ENCODE results near the gene SENP6.
"Not testable (repeated sequence)": the region's sequence is repeated elsewhere in the genome, so short reads cannot be mapped to it uniquely, and the experiment has no call there.

Gene SENP6

DNA sequence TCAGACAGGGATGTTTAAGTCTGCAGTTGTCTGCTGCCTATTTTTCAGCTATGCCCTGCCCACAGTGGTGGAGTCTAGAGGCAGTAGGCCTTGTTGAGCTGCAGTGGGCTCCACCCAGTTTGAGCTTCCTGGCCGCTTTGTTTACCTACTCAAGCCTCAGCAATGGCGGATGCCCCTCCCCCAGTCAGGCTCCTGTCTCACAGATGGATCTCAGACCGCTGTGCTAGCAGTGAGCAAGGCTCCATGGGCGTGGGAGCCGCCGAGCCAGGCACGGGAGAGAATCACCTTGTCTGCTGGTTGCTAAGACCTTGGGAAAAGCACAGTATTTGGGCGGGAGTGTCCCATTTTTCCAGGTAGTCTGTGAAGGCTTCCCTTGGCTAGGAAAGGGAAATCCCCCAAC lies 86.3 kb downstream of the SENP6 start:
- peaks cover 12 to 24% (median 14%) of the 10 kb centered on the region in 5 donors for H3K36me3 ChIP-seq (ENCODE audit: control insufficient read depth in 5 of 5, insufficient read depth in 5 of 5, low read length in 5 of 5)
- H3K9ac ChIP-seq (ENCODE audit: low read length in 5 of 5); H3K4me3 ChIP-seq (ENCODE audit: low read depth in 1 of 5, low read length in 5 of 5); H3K27me3 ChIP-seq (ENCODE audit: control insufficient read depth in 5 of 5, insufficient read depth in 4 of 5, low read length in 5 of 5); H3K4me1 ChIP-seq (ENCODE audit: control insufficient read depth in 5 of 5, insufficient read depth in 5 of 5, low read length in 5 of 5); H3K27ac ChIP-seq (ENCODE audit: low read depth, low read length); H3K9me3 ChIP-seq (ENCODE audit: control insufficient read depth in 5 of 5, low read length in 5 of 5): not testable (repeated sequence)

- Histone ChIP-seq H3K36me3 (ENCODE audit: control insufficient read depth in 5 of 5, insufficient read depth in 5 of 5, low read length in 5 of 5) (peaks cover 12 to 25% (median 16%) of the 10 kb centered on the region in 5 donors), H3K27ac (ENCODE audit: low read depth, low read length) (no peak overlapping the region), H3K9ac (ENCODE audit: low read length in 5 of 5) (no peak overlapping the region), H3K4me1 (ENCODE audit: control insufficient read depth in 5 of 5, insufficient read depth in 5 of 5, low read length in 5 of 5) (peaks cover 0 to 7% (median 0%) of the 10 kb centered on the region in 5 donors), H3K4me3 (ENCODE audit: low read depth in 1 of 5, low read length in 5 of 5) (no peak overlapping the region), H3K27me3 (ENCODE audit: control insufficient read depth in 5 of 5, insufficient read depth in 4 of 5, low read length in 5 of 5) (no peaks in the 10 kb centered on the region), H3K9me3 (ENCODE audit: control insufficient read depth in 5 of 5, low read length in 5 of 5) (no peaks in the 10 kb centered on the region)
Observed at GRCh38 chr6:75689576-75689975, 87.9 kb downstream of the SENP6 start.

DNA sequence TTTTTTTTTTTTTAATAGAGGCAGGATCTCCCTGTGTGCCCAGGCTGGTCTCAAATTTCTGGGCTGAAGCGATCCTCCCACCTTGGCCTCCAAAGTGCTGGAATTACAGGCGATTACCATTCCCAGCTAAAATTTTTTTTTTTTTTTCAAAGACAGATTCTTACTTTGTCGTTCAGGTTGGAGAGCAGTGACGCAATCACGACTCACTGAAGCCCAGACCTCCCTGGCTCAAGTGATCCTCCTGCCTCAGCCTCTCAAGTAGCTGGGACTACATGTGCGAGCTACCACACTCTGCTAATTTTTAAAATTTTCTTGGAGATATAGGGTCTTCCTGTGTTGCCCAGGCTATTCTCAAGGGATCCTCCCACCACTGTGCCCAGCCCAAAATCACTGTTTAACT lies 89.3 kb downstream of the SENP6 start:
- H3K36me3 ChIP-seq (ENCODE audit: control insufficient read depth in 5 of 5, insufficient read depth in 5 of 5, low read length in 5 of 5), result peaks cover 13 to 25% (median 16%) of the 10 kb centered on the region in 5 donors
- no peak overlapping the region for H3K4me3 ChIP-seq (ENCODE audit: low read depth in 1 of 5, low read length in 5 of 5)

GRCh38 chr6:75693534-75693933 lies 91.9 kb downstream of the SENP6 start:
- no peak overlapping the region for H3K9ac ChIP-seq (ENCODE audit: low read length in 5 of 5)
- H3K27me3 ChIP-seq (ENCODE audit: control insufficient read depth in 5 of 5, insufficient read depth in 4 of 5, low read length in 5 of 5), result no peaks in the 10 kb centered on the region
- no peaks in the 10 kb centered on the region for H3K9me3 ChIP-seq (ENCODE audit: control insufficient read depth in 5 of 5, low read length in 5 of 5)
- H3K4me3 ChIP-seq (ENCODE audit: low read depth in 1 of 5, low read length in 5 of 5), result no peak overlapping the region
- H3K27ac ChIP-seq (ENCODE audit: low read depth, low read length), result no peak overlapping the region
- peaks cover 16 to 36% (median 24%) of the 10 kb centered on the region in 5 donors for H3K36me3 ChIP-seq (ENCODE audit: control insufficient read depth in 5 of 5, insufficient read depth in 5 of 5, low read length in 5 of 5)
- peaks cover 0 to 7% (median 0%) of the 10 kb centered on the region in 5 donors for H3K4me1 ChIP-seq (ENCODE audit: control insufficient read depth in 5 of 5, insufficient read depth in 5 of 5, low read length in 5 of 5)

More for the DNA sequence above, 89.3 kb downstream of the SENP6 start:
- Histone ChIP-seq H3K27ac (ENCODE audit: low read depth, low read length) (no peak overlapping the region), H3K27me3 (ENCODE audit: control insufficient read depth in 5 of 5, insufficient read depth in 4 of 5, low read length in 5 of 5) (no peaks in the 10 kb centered on the region), H3K9ac (ENCODE audit: low read length in 5 of 5) (no peak overlapping the region), H3K4me1 (ENCODE audit: control insufficient read depth in 5 of 5, insufficient read depth in 5 of 5, low read length in 5 of 5) (peaks cover 0 to 7% (median 0%) of the 10 kb centered on the region in 5 donors), H3K9me3 (ENCODE audit: control insufficient read depth in 5 of 5, low read length in 5 of 5) (no peaks in the 10 kb centered on the region)

GRCh38 chr6:75694406-75694805 lies 92.7 kb downstream of the SENP6 start:
- H3K27me3 ChIP-seq (ENCODE audit: control insufficient read depth in 5 of 5, insufficient read depth in 4 of 5, low read length in 5 of 5), result no peaks in the 10 kb centered on the region
- H3K9ac ChIP-seq (ENCODE audit: low read length in 5 of 5), result no peak overlapping the region
- H3K4me1 ChIP-seq (ENCODE audit: control insufficient read depth in 5 of 5, insufficient read depth in 5 of 5, low read length in 5 of 5), result peaks cover 0 to 7% (median 0%) of the 10 kb centered on the region in 5 donors
- H3K36me3 ChIP-seq (ENCODE audit: control insufficient read depth in 5 of 5, insufficient read depth in 5 of 5, low read length in 5 of 5), result peaks cover 11 to 36% (median 19%) of the 10 kb centered on the region in 5 donors
- no peak overlapping the region for H3K27ac ChIP-seq (ENCODE audit: low read depth, low read length)
- no peak overlapping the region for H3K4me3 ChIP-seq (ENCODE audit: low read depth in 1 of 5, low read length in 5 of 5)
- no peaks in the 10 kb centered on the region for H3K9me3 ChIP-seq (ENCODE audit: control insufficient read depth in 5 of 5, low read length in 5 of 5)

DNA sequence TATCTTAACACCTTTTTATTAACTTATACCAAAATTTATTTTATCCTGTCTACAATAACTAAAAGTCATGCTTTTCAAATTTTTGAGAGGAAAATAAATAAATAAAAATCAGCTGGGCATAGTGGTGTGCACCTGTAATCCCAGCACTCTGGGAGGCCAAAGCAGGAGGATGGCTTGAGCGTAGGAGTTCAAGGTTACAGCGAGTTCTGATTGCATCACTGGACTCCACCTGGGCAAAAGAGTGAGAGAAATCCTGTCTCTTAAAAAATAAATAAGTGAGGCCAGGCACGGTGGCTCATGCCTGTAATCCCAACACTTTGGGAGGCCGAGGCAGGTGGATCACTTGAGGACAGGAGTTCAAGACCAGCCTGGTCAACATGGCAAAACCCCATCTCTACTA lies 106.7 kb downstream of the SENP6 start:
- not testable (repeated sequence) for H3K9me3 ChIP-seq (ENCODE audit: control insufficient read depth in 5 of 5, low read length in 5 of 5); H3K4me1 ChIP-seq (ENCODE audit: control insufficient read depth in 5 of 5, insufficient read depth in 5 of 5, low read length in 5 of 5); H3K4me3 ChIP-seq (ENCODE audit: low read depth in 1 of 5, low read length in 5 of 5); H3K9ac ChIP-seq (ENCODE audit: low read length in 5 of 5); H3K27me3 ChIP-seq (ENCODE audit: control insufficient read depth in 5 of 5, insufficient read depth in 4 of 5, low read length in 5 of 5); H3K27ac ChIP-seq (ENCODE audit: low read depth, low read length)
- peaks cover 23 to 48% (median 34%) of the 10 kb centered on the region in 5 donors for H3K36me3 ChIP-seq (ENCODE audit: control insufficient read depth in 5 of 5, insufficient read depth in 5 of 5, low read length in 5 of 5)

GRCh38 chr6:75711173-75711572 lies 109.5 kb downstream of the SENP6 start:
- Histone ChIP-seq H3K9ac (ENCODE audit: low read length in 5 of 5) (no peak overlapping the region), H3K4me3 (ENCODE audit: low read depth in 1 of 5, low read length in 5 of 5) (no peak overlapping the region), H3K4me1 (ENCODE audit: control insufficient read depth in 5 of 5, insufficient read depth in 5 of 5, low read length in 5 of 5) (no peaks in the 10 kb centered on the region), H3K27ac (ENCODE audit: low read depth, low read length) (no peak overlapping the region), H3K9me3 (ENCODE audit: control insufficient read depth in 5 of 5, low read length in 5 of 5) (no peaks in the 10 kb centered on the region), H3K36me3 (ENCODE audit: control insufficient read depth in 5 of 5, insufficient read depth in 5 of 5, low read length in 5 of 5) (peaks cover 34 to 58% (median 53%) of the 10 kb centered on the region in 5 donors), H3K27me3 (ENCODE audit: control insufficient read depth in 5 of 5, insufficient read depth in 4 of 5, low read length in 5 of 5) (no peaks in the 10 kb centered on the region)

DNA sequence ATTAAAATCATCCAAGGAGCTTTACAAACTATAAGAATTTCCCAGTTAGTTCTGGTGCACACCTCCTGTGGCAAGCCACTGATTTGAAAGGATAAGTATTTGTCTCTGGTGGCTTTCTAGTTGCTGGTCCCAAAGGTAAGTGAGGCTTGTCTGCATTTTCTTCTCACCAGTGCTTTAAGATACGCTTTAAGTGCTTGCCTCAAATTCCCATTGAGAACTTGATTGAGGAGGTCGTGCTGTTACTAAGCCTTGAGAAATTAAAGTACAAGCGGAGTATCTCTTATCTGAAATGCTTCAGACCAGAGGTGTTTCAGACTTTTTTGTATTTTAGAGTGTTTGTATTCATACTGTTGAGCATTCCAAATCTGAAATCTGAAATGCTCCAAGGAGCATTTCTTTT lies 117.5 kb downstream of the SENP6 start:
- no peak overlapping the region for H3K4me3 ChIP-seq (ENCODE audit: low read depth in 1 of 5, low read length in 5 of 5)
- no peaks in the 10 kb centered on the region for H3K4me1 ChIP-seq (ENCODE audit: control insufficient read depth in 5 of 5, insufficient read depth in 5 of 5, low read length in 5 of 5)
- H3K27me3 ChIP-seq (ENCODE audit: control insufficient read depth in 5 of 5, insufficient read depth in 4 of 5, low read length in 5 of 5), result no peaks in the 10 kb centered on the region
- H3K9me3 ChIP-seq (ENCODE audit: control insufficient read depth in 5 of 5, low read length in 5 of 5), result no peaks in the 10 kb centered on the region
- no peak overlapping the region for H3K9ac ChIP-seq (ENCODE audit: low read length in 5 of 5)
- H3K36me3 ChIP-seq (ENCODE audit: control insufficient read depth in 5 of 5, insufficient read depth in 5 of 5, low read length in 5 of 5), result peaks cover 13 to 26% (median 20%) of the 10 kb centered on the region in 5 donors
- no peak overlapping the region for H3K27ac ChIP-seq (ENCODE audit: low read depth, low read length)

DNA sequence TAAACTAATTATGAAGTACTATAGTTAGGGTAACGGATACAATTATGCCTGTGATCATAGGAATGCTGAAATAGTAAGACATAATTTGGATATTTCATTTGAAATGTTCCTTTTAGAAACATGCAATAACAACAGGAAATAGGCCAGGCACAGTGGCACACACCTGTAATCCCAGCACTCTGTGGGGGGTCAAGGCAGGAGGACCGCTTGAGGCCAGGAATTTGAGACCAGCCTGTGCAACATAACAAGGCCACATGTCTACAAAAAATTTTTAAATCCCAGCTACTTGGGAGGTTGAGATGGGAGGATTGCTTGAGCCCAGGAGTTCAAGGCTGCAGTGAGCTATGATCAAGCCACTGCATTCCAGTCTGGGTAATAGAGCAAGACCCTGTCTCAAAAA lies 121.7 kb downstream of the SENP6 start:
- H3K4me3 ChIP-seq (ENCODE audit: low read depth in 1 of 5, low read length in 5 of 5), result no peak overlapping the region
- H3K27ac ChIP-seq (ENCODE audit: low read depth, low read length), result no peak overlapping the region
- H3K36me3 ChIP-seq (ENCODE audit: control insufficient read depth in 5 of 5, insufficient read depth in 5 of 5, low read length in 5 of 5), result peaks cover 0 to 3% (median under 1%) of the 10 kb centered on the region in 5 donors
- no peaks in the 10 kb centered on the region for H3K9me3 ChIP-seq (ENCODE audit: control insufficient read depth in 5 of 5, low read length in 5 of 5)
- H3K27me3 ChIP-seq (ENCODE audit: control insufficient read depth in 5 of 5, insufficient read depth in 4 of 5, low read length in 5 of 5), result no peaks in the 10 kb centered on the region
- H3K4me1 ChIP-seq (ENCODE audit: control insufficient read depth in 5 of 5, insufficient read depth in 5 of 5, low read length in 5 of 5), result no peaks in the 10 kb centered on the region
- H3K9ac ChIP-seq (ENCODE audit: low read length in 5 of 5), result no peak overlapping the region

GRCh38 chr6:75727206-75727605 lies 125.5 kb downstream of the SENP6 start:
- H3K9ac ChIP-seq (ENCODE audit: low read length in 5 of 5), result no peak overlapping the region
- no peaks in the 10 kb centered on the region for H3K36me3 ChIP-seq (ENCODE audit: control insufficient read depth in 5 of 5, insufficient read depth in 5 of 5, low read length in 5 of 5)
- H3K4me1 ChIP-seq (ENCODE audit: control insufficient read depth in 5 of 5, insufficient read depth in 5 of 5, low read length in 5 of 5), result no peaks in the 10 kb centered on the region
- no peaks in the 10 kb centered on the region for H3K9me3 ChIP-seq (ENCODE audit: control insufficient read depth in 5 of 5, low read length in 5 of 5)
- H3K27ac ChIP-seq (ENCODE audit: low read depth, low read length), result no peak overlapping the region
- H3K4me3 ChIP-seq (ENCODE audit: low read depth in 1 of 5, low read length in 5 of 5), result no peak overlapping the region
- no peaks in the 10 kb centered on the region for H3K27me3 ChIP-seq (ENCODE audit: control insufficient read depth in 5 of 5, insufficient read depth in 4 of 5, low read length in 5 of 5)

DNA sequence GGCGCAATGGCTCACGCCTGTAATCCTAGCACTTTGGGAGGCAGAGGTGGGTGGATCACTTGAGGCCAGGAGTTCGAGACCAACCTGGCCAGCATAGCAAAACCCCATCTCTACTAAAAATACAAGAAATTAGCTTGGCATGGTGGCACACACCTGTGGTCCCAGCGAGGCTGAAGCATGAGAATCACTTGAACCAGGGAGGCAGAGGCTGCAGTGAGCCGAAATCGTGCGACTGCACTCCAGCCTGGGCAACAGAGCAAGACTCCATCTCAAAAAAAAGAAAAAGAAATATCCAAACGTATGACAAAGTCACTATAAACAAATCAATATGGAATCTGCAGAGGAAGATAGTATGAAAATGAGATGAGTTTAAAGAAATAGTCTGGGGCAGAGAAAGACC lies 129.3 kb downstream of the SENP6 start:
- not testable (repeated sequence) for H3K9ac ChIP-seq (ENCODE audit: low read length in 5 of 5); H3K27ac ChIP-seq (ENCODE audit: low read depth, low read length); H3K4me1 ChIP-seq (ENCODE audit: control insufficient read depth in 5 of 5, insufficient read depth in 5 of 5, low read length in 5 of 5); H3K36me3 ChIP-seq (ENCODE audit: control insufficient read depth in 5 of 5, insufficient read depth in 5 of 5, low read length in 5 of 5); H3K27me3 ChIP-seq (ENCODE audit: control insufficient read depth in 5 of 5, insufficient read depth in 4 of 5, low read length in 5 of 5); H3K9me3 ChIP-seq (ENCODE audit: control insufficient read depth in 5 of 5, low read length in 5 of 5); H3K4me3 ChIP-seq (ENCODE audit: low read depth in 1 of 5, low read length in 5 of 5)

Data from subcutaneous abdominal adipose tissue (tissue), 5 donors.